GM12864 (cell line): ENCODE measurements around the gene ABHD6.

Source experiments
- DNase-seq: peaks from one replicate; pipeline ENCODE4 v3.0.0-alpha.2; 2011; ENCODE audit warnings: low read depth
- H3K4me3 ChIP-seq: 2 replicates; pipeline ENCODE4 v1.5.1; 2011; ENCODE audit warnings: mild to moderate bottlenecking, low read depth, low read length, control low read depth
- TF ChIP-seq, protein P1 (sequence below): IDR thresholded peaks from 2 replicates; pipeline ENCODE4 v1.5.1; 2011; ENCODE audit warnings: low read depth, mild to moderate bottlenecking, moderate library complexity, low read length, control low read depth, inconsistent platforms; ENCODE audit errors: missing control alignments

Gene ABHD6, protein sequence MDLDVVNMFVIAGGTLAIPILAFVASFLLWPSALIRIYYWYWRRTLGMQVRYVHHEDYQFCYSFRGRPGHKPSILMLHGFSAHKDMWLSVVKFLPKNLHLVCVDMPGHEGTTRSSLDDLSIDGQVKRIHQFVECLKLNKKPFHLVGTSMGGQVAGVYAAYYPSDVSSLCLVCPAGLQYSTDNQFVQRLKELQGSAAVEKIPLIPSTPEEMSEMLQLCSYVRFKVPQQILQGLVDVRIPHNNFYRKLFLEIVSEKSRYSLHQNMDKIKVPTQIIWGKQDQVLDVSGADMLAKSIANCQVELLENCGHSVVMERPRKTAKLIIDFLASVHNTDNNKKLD

DNA sequence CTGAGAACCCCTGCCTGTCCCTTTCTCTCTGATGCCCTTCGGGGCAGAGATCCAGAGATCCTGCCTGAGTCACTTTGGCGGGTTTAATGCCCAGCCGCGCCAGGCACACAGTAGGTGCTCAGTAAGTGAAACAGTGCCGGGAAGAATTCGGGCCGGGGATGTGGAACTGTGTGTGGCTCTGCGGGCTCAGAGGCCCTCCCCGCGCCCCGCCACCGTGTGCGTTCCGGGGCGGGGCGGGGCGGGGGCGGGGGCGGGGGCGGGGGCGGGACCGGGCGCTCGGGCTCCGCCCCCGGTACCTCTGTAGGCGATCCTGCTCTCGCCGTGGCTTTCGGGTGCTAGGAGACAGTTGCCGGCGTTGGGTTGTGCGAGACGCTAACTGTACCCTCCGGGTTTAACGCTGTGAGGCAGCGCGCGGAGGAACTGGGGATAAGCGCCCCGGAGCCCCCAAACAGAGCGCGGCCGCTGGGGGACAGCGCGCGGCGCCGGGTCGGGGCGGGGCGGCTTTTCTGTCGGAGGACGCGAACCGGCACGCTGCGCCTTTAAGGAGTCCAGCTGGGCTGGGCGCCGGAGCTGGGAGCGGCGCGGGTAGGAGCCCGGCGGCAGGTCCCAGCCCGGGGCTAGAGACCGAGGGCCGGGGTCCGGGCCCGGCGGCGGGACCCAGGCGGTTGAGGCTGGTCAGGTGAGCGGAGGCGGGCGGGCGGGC is at the start of gene ABHD6:
TSS of gene ABHD6 (plus strand) at position 555 of the 703 bp plus-strand sequence. CDS start 18,795 bp downstream, outside the sequence.
- H3K4me3 ChIP-seq = peak within 1 kb of the TSS; percentile 67
- TF ChIP-seq, protein P1, sequence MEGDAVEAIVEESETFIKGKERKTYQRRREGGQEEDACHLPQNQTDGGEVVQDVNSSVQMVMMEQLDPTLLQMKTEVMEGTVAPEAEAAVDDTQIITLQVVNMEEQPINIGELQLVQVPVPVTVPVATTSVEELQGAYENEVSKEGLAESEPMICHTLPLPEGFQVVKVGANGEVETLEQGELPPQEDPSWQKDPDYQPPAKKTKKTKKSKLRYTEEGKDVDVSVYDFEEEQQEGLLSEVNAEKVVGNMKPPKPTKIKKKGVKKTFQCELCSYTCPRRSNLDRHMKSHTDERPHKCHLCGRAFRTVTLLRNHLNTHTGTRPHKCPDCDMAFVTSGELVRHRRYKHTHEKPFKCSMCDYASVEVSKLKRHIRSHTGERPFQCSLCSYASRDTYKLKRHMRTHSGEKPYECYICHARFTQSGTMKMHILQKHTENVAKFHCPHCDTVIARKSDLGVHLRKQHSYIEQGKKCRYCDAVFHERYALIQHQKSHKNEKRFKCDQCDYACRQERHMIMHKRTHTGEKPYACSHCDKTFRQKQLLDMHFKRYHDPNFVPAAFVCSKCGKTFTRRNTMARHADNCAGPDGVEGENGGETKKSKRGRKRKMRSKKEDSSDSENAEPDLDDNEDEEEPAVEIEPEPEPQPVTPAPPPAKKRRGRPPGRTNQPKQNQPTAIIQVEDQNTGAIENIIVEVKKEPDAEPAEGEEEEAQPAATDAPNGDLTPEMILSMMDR = peak; percentile 30
- DNase-seq = no peak

GRCh38 chr3:58188173-58188564 is 49.4 kb upstream of the ABHD6 start:
- no peak overlapping the region for H3K4me3 ChIP-seq
- TF ChIP-seq, protein P1 = no peak
- no peak for DNase-seq

- DNase-seq = no peak
- H3K4me3 ChIP-seq = no peak overlapping the region
- TF ChIP-seq, protein P1 = no peak
These were observed 48.6 kb upstream of the ABHD6 start for GRCh38 chr3:58188921-58189451.

DNA sequence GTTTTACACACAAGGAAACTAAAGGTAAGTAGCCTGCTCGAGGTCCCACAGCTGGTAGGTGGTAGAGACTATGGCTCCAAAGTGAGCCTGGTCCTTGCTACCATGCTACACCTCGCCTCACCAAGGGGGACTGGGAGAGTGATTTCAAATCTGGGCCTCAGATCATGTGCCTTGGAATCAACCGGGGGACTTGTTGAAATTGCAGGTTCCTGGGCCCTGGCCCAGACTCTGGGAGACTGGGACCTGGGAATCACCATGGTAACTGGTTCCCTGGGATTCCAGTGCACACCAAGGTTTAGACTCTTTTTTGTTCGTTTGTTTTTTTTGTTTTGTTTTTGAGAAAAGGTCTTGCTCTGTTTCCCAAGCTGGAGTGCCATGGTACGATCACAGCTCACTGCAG is 47.9 kb upstream of the ABHD6 start:
- DNase-seq = no peak
- H3K4me3 ChIP-seq = no peak overlapping the region

DNA sequence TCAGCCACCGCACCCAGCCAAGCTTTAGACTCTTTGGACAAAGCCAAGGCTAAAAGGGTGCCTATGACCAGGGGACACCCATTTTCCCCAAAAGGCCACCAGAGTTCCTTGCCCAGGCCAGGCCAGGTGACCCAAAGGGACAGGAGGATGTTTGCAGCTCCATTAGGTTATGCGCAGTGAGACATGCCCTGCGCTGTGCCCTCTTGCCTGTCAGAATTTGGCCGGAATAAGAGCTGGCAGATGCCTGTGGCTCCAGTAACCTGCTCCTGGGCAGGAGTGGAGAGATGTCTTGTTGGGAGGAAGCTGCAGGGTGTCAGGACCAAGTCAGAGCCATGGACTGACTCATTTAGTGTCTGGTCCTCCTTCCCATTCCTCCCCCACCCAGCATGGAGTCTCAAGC is 47.3 kb upstream of the ABHD6 start:
- no peak overlapping the region for H3K4me3 ChIP-seq
- TF ChIP-seq, protein P1 = no peak
- DNase-seq = no peak

More for the DNA sequence above, 47.9 kb upstream of the ABHD6 start:
- TF ChIP-seq, protein P1 = no peak

DNA sequence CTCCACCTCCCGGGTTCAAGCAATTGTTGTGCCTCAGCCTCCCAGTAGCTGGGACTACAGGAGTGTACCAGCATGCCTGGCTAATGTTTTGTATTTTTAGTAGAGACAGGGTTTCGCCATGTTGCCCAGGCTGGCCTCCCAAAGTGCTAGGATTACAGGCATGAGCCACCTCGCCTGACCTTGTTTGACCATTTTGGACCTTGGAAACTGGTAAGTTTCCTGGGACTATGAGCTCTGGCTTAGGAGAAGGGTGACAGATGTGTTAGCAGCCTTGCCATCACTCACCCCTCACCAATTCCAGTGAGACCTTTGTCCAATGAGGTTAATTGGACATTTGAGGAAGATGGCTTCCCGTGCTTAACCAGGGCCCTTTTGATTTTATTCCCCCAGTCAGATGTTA is 46.7 kb upstream of the ABHD6 start:
- H3K4me3 ChIP-seq = no peak overlapping the region
- TF ChIP-seq, protein P1 = no peak
- DNase-seq = no peak
